H1 (cell line): Measurements from ENCODE around the gene DUSP1. TPM values are rescaled to one million over a fixed set of nuclear protein-coding genes. Genes with fewer than 3 reads are reported as not detected.

ENCODE experiments used
- CTCF ChIA-PET: fragments of 300-600 bp; sonication (Branson Sonifier 250); formaldehyde crosslinking; loops from one replicate; lab custom pipeline; 2021; ENCODE audit not compliant: partially characterized antibody; lab: Charles Lee
- POLR2A ChIA-PET: fragments of 300-600 bp; sonication (Branson Sonifier 250); formaldehyde crosslinking; loops from one replicate; lab custom pipeline; 2021; ENCODE audit warnings: inconsistent platforms; ENCODE audit not compliant: partially characterized antibody; lab: Charles Lee
- DNase-seq, 2 experiments: peaks; one replicate each; pipeline versions ENCODE4 v3.0.0 to v3.0.0-alpha.2; 2010 to 2022; ENCODE audit warnings: low spot score in 2 of 2, low read depth in 1 of 2, mixed read lengths in 1 of 2
- FAIRE-seq: peaks from 2 replicates; lab custom pipeline; 2011; peaks lifted over from hg19 to GRCh38; lab: Jason Lieb, UNC
- H2AFZ ChIP-seq: 2 replicates; pipeline ENCODE4 v1.8.1; 2012; ENCODE audit warnings: low read length, inconsistent platforms
- H2AK5ac ChIP-seq: 2 replicates; pipeline ENCODE4 v1.6.1; 2013; ENCODE audit warnings: low read depth, low read length
- H2BK120ac ChIP-seq: replicated peaks from 2 replicates; pipeline ENCODE3; 2013; ENCODE audit warnings: low read depth, low read length, inconsistent platforms
- H2BK12ac ChIP-seq: 2 replicates; pipeline ENCODE4 v1.6.1; 2013; ENCODE audit warnings: low read depth, low read length
- H2BK15ac ChIP-seq: 2 replicates; pipeline ENCODE4 v1.6.1; 2013; ENCODE audit warnings: low read length
- H2BK20ac ChIP-seq: 2 replicates; pipeline ENCODE4 v1.6.1; 2013; ENCODE audit warnings: low read length
- H2BK5ac ChIP-seq: 2 replicates; pipeline ENCODE4 v1.6.1; 2013; ENCODE audit warnings: low read depth, low read length
- H3K14ac ChIP-seq: 2 replicates; pipeline ENCODE4 v1.6.1; 2013; ENCODE audit warnings: inconsistent platforms; ENCODE audit not compliant: insufficient read length
- H3K18ac ChIP-seq: 2 replicates; pipeline ENCODE4 v1.6.1; 2013; ENCODE audit warnings: low read length; ENCODE audit errors: extremely low read depth
- H3K23ac ChIP-seq: 2 replicates; pipeline ENCODE4 v1.6.1; 2013; ENCODE audit warnings: inconsistent platforms; ENCODE audit not compliant: insufficient read length
- H3K23me2 ChIP-seq: 2 replicates; pipeline ENCODE4 v1.6.1; 2013; ENCODE audit warnings: low read depth, low read length
- H3K27ac ChIP-seq: 2 replicates; pipeline ENCODE4 v1.6.1; 2011; ENCODE audit warnings: low read depth, low read length, inconsistent platforms
- H3K27me3 ChIP-seq, 4 experiments: replicated peaks in 1 of 4; 1 replicate in 1 of 4; 2 replicates in 3 of 4; pipeline versions ENCODE4 v1.6.1 to v1.8.1; 2011 to 2013; ENCODE audit warnings: low read length in 3 of 4, mild to moderate bottlenecking in 3 of 4, inconsistent platforms in 2 of 4, mixed read lengths in 2 of 4, moderate library complexity in 1 of 4; ENCODE audit not compliant: control insufficient read depth in 3 of 4, insufficient read depth in 3 of 4; ENCODE audit errors: extremely low read depth in 1 of 4
- H3K36me3 ChIP-seq, 4 experiments: 2 replicates each; pipeline versions ENCODE4 v1.6.1 to v1.8.1; 2011 to 2013; ENCODE audit warnings: mild to moderate bottlenecking in 4 of 4, low read length in 3 of 4, moderate library complexity in 2 of 4, control low read depth in 1 of 4, inconsistent platforms in 1 of 4; ENCODE audit not compliant: insufficient read depth in 4 of 4, control insufficient read depth in 2 of 4
- H3K4ac ChIP-seq: replicated peaks from 2 replicates; pipeline ENCODE3; 2013; ENCODE audit warnings: low read length, low read depth, mixed read lengths, inconsistent platforms; ENCODE audit not compliant: insufficient read length
- H3K4me1 ChIP-seq, 4 experiments: replicated peaks in 1 of 4; 1 replicate in 1 of 4; 2 replicates in 3 of 4; pipeline versions ENCODE4 v1.6.1 to v1.8.1; 2011 to 2013; ENCODE audit warnings: low read length in 3 of 4, inconsistent platforms in 2 of 4, mixed read lengths in 1 of 4; ENCODE audit not compliant: insufficient read depth in 4 of 4, control insufficient read depth in 3 of 4
- H3K4me2 ChIP-seq, 2 experiments: 2 replicates each; pipeline versions ENCODE4 v1.6.1 to v1.8.1; 2011 to 2013; ENCODE audit warnings: low read depth in 2 of 2, low read length in 2 of 2, control low read depth in 1 of 2, inconsistent platforms in 1 of 2, mild to moderate bottlenecking in 1 of 2; ENCODE audit not compliant: insufficient read depth in 1 of 2
- H3K4me3 ChIP-seq, 4 experiments: fragments of 200-600, 300-600 bp in 1 of 4; sonication (generic), shearing (Covaris generic), sonication (Bioruptor Twin) in 1 of 4; 2 replicates each; pipeline versions ENCODE4 v1.5.1 to v1.8.1; 2011 to 2016; ENCODE audit warnings: low read length in 4 of 4, low read depth in 3 of 4, control low read depth in 2 of 4, inconsistent platforms in 2 of 4, mild to moderate bottlenecking in 2 of 4, mixed read lengths in 1 of 4, moderate library complexity in 1 of 4; ENCODE audit not compliant: insufficient read depth in 2 of 4; ENCODE audit errors: extremely low read depth in 1 of 4
- H3K56ac ChIP-seq: replicated peaks from 2 replicates; pipeline ENCODE3; 2013; ENCODE audit warnings: low read depth, mild to moderate bottlenecking, mixed read lengths, low read length, inconsistent platforms; ENCODE audit not compliant: insufficient read length
- H3K79me1 ChIP-seq: 2 replicates; pipeline ENCODE4 v1.6.1; 2013; ENCODE audit warnings: low read depth, low read length, control low read depth
- H3K79me2 ChIP-seq, 2 experiments: 2 replicates each; pipeline versions ENCODE4 v1.6.1 to v1.8.1; 2012 to 2013; ENCODE audit warnings: low read length in 2 of 2, mild to moderate bottlenecking in 2 of 2, inconsistent platforms in 1 of 2; ENCODE audit not compliant: insufficient read depth in 2 of 2, control insufficient read depth in 1 of 2
- H3K9ac ChIP-seq, 4 experiments: replicated peaks in 1 of 4; 1 replicate in 1 of 4; 2 replicates in 3 of 4; pipeline versions ENCODE4 v1.6.1 to v1.8.1; 2011 to 2013; ENCODE audit warnings: low read depth in 3 of 4, low read length in 3 of 4, control low read depth in 2 of 4, mild to moderate bottlenecking in 2 of 4, moderate library complexity in 2 of 4, inconsistent platforms in 1 of 4; ENCODE audit errors: extremely low read depth in 1 of 4
- H3K9me3 ChIP-seq, 2 experiments: 2 replicates each; pipeline versions ENCODE4 v1.6.1 to v1.8.1; 2012 to 2013; ENCODE audit warnings: mild to moderate bottlenecking in 2 of 2, moderate library complexity in 2 of 2, control low read depth in 1 of 2, inconsistent platforms in 1 of 2, low read depth in 1 of 2, low read length in 1 of 2, mixed read lengths in 1 of 2; ENCODE audit not compliant: insufficient read depth in 2 of 2
- H4K20me1 ChIP-seq, 2 experiments: replicated peaks in 1 of 2; 2 replicates each; pipeline versions ENCODE3 to v1.8.1; 2011 to 2013; ENCODE audit warnings: inconsistent platforms in 2 of 2, low read length in 2 of 2, mild to moderate bottlenecking in 1 of 2; ENCODE audit not compliant: insufficient read depth in 2 of 2, control insufficient read depth in 1 of 2
- H4K5ac ChIP-seq: 2 replicates; pipeline ENCODE4 v1.6.1; 2013; ENCODE audit warnings: low read length, low read depth, mixed read lengths, inconsistent platforms; ENCODE audit not compliant: insufficient read length
- H4K8ac ChIP-seq: 2 replicates; pipeline ENCODE4 v1.8.0; 2013; ENCODE audit warnings: mild to moderate bottlenecking, moderate library complexity, low read length, inconsistent platforms; ENCODE audit not compliant: insufficient read depth; ENCODE audit errors: extremely low read depth
- H4K91ac ChIP-seq: replicated peaks from 2 replicates; pipeline ENCODE3; 2013; ENCODE audit warnings: low read length, mixed read lengths, inconsistent platforms; ENCODE audit not compliant: insufficient read length
- KDM1A ChIP-seq: fragments of 200-600, 300-600 bp; sonication (generic); IDR thresholded peaks from 2 replicates; pipeline ENCODE4 v1.7.1; 2016; ENCODE audit warnings: mild to moderate bottlenecking, low read length, borderline replicate concordance
- KDM4A ChIP-seq: IDR thresholded peaks from one replicate; pipeline ENCODE4 v1.7.1; 2012; ENCODE audit warnings: low read depth, mild to moderate bottlenecking, moderate library complexity, low read length, inconsistent platforms; ENCODE audit not compliant: severe bottlenecking
- WGBS, 2 experiments: shearing (Covaris generic) in 1 of 2; methylation state at CpG; one replicate each; pipeline versions ENCODE4 v1.1.6 to v1.1.7; 2013 to 2015; ENCODE audit warnings: low lambda C conversion rate in 2 of 2, mixed read lengths in 2 of 2, inconsistent platforms in 1 of 2, low coverage in 1 of 2, missing lambda C conversion rate in 1 of 2; ENCODE audit not compliant: insufficient replicate concordance in 2 of 2, insufficient coverage in 1 of 2, insufficient read length in 1 of 2; ENCODE audit errors: extremely low coverage in 1 of 2, missing lambda C conversion rate in 1 of 2; 5-methylcytosine and 5-hydroxymethylcytosine counted together
- polyA plus RNA-seq, 7 experiments: library from polyadenylated mRNA; depleted of rRNA in 3 of 7; stranded (reverse) in 5 of 7; unstranded in 2 of 7; fragments of >200 nt in 5 of 7; fragments of 200-250 nt in 2 of 7; gene quantifications; 1 replicate in 5 of 7; 2 replicates in 1 of 7; 4 replicates in 1 of 7; pipeline versions ENCODE4 v1.2.1 to v1.2.3, GENCODE V29; 2011 to 2013; ENCODE audit warnings: missing spikeins in 2 of 7, mixed read lengths in 2 of 7
- total RNA-seq: library from RNA; stranded (reverse); fragmentation: NEBNext Ultra II Directional; extraction: Animal tissue kit (Norgen Biotek cat#: 25700); gene quantifications from 2 replicates; pipeline ENCODE4 v1.2.1, GENCODE V29; 2021

Gene DUSP1
- total and polyA plus RNA-seq, 2 of the 8 experiments (the other 6 are each of a cell fraction or from before 2014, with no cell fraction given) = 6.5 to 11.7 TPM

DNA sequence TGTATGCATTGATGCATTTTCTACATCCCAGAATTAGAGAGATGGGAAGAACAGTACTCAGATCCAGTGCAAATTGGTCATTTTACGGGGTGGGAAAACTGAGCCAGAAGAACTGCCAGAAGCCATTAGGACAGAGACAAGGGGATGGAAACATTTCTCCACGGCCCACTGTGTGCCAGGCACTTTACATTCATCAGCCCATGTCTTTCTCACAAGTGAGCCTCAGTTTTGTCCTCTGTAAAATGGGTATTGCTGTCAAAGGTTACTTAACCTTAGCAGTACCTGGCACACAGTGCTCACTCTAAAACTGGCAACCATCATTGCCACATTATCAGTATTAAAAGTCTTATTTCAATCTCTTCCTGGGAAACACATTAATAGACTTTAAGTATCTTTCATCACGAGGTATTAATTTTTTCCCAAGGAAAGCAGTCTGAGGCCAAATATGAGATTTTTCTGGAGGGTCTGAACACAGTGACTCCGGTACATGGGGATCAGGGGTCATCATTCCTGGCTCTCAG lies 5.2 kb downstream of the DUSP1 start:
- FAIRE-seq (no peak), DNase-seq (no peak)
- Histone ChIP-seq H3K27me3 (peaks cover 0 to 7% (median 5%) of the 10 kb centered on the region in 4 experiments; a peak in 4 of 7 replicates), H2BK15ac (no peak overlapping the region), H4K20me1 (peaks cover 2 to 14% of the 10 kb centered on the region in 2 experiments), H3K4me1 (peaks cover 3 to 20% (median 10%) of the 10 kb centered on the region in 4 experiments; a peak in 6 of 7 replicates), H3K79me2 (peaks cover 0 to 14% of the 10 kb centered on the region in 2 experiments; a peak in 2 of 4 replicates), H3K36me3 (peaks cover 0 to 15% (median 6%) of the 10 kb centered on the region in 4 experiments; a peak in 4 of 8 replicates), H3K4ac (no peak overlapping the region), H3K4me2 (peak overlapping the region; percentile 70 to 97), H4K5ac (no peak overlapping the region), H2BK12ac (peak overlapping the region; percentile 85; the same call in 1 of the 2 replicates), H4K91ac (no peak overlapping the region), H3K9me3 (no peaks in the 10 kb centered on the region), H3K14ac (no peak overlapping the region), H2AK5ac (no peak overlapping the region), H2BK120ac (no peak overlapping the region), H3K23ac (no peak overlapping the region), H3K23me2 (peaks cover 7% of the 10 kb centered on the region), H3K79me1 (no peaks in the 10 kb centered on the region; the same call in 1 of the 2 replicates), H4K8ac (no peak overlapping the region), H3K56ac (no peak overlapping the region), H3K18ac (no peak overlapping the region), H3K27ac (peak overlapping the region; percentile 70), H2BK20ac (no peak overlapping the region), H3K9ac (peak overlapping the region in 2 of 4 experiments; percentile 31 to 50; a peak in 3 of 7 replicates), H3K4me3 (peak overlapping the region in 2 of 4 experiments; percentile 21 to 56; a peak in 4 of 8 replicates), H2AFZ (no peak overlapping the region), H2BK5ac (0 out of 2 replicates have a peak overlapping the region, but pooled peaks have one; percentile 10)
- WGBS, 2 experiments = 86% methylated on average over 4 of the region's 4 CpGs; no CpG with 5 or more reads in 1 of the 2 experiments
- ChIA-PET CTCF (interaction anchor here (1.5 to 2.1 kb wide), 2 partner anchors 43 to 51 kb away, joined by 3 to 13 read pairs; no protein-coding TSS in a partner anchor), POLR2A (interaction anchor here (1.1 to 1.6 kb wide), 6 partner anchors 12 to 218 kb away, joined by 3 to 6 read pairs (median 4); no protein-coding TSS in a partner anchor)
- TF ChIP-seq KDM1A = peak; percentile 93
- no peak for TF ChIP-seq KDM4A
